Hindlimb muscle (tissue), 1 donor: Measurements from ENCODE around the gene GRID1. TPM values are rescaled to one million over a fixed set of nuclear protein-coding genes. Genes with fewer than 3 reads are reported as not detected.

Source experiments
- DNase-seq: peaks from one replicate; pipeline ENCODE4 v3.0.0-alpha.2; 2013
- polyA plus RNA-seq: library from polyadenylated mRNA; unstranded; fragments of 120-200 nt; gene quantifications from one replicate; pipeline ENCODE4 v1.2.1, GENCODE V29; 2013; ENCODE audit not compliant: insufficient read length

Gene GRID1
- polyA plus RNA-seq, 1 donor = 3.0 TPM

DNA sequence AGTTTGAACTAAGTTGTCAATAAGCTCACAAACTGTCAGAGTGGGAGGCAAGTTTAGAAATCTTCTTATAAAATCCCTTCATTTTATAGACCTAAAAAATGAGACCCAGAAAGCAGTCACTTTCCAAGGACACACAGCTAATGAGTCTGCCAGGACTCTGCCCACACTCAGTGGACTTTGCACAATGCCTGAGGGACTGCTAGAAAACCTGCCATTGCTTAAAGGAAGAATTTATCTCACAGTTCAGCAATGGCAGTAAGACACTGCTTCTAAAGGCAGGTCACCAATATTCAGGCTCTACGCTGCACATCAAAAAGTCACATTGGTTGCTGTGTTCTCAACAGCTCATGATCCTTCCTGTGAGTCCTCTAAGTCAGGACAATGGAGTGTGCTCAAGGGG, 698.1 kb downstream of the GRID1 start:
- DNase-seq = no peak

- DNase-seq = no peak
Observed at GRCh38 chr10:85667638-85668233, 698.9 kb downstream of the GRID1 start.

GRCh38 chr10:85666987-85667386, 699.6 kb downstream of the GRID1 start:
- no peak for DNase-seq

DNA sequence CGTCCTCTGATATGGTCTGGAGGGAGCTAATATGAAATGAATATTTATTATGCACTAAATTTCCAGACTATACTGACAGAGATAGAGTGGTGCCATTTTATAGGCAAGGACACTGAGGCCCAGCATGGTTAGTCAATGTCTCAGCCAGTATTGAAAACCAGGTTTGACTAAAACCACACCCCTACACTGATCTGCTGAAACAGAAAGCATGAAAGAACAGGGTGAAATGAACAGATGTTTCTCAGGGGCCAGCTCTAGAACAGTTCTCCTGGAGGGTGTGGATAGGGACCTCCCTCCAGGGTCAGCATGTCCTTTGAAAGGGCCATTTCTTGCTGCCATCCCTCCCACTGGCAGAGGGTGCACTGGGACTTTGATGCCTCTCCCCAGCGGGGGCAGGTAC, 700.5 kb downstream of the GRID1 start:
- no peak for DNase-seq

DNA sequence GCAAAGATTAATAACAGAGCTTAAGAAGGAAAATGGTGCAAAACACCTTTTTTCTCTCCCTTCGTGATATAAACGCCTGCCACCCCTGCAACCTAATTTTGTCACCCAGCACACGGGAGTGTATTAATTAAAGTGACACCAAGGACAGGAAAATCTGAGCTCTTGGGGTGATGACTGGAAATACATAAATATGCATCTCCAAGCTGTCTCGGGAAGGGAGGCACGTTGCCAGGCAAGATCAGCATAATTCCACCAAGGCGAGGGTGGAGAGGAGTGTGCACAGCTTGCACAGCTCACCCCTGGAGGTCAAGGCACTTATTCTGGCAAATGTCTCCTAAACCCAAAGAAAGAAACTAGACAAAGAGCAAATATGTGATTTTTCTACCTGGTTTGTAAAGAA, 700.9 kb downstream of the GRID1 start:
- no peak for DNase-seq

- no peak for DNase-seq
Observed at GRCh38 chr10:85665078-85665477, 701.5 kb downstream of the GRID1 start.

- no peak for DNase-seq
Observed at GRCh38 chr10:85661123-85661522, 705.5 kb downstream of the GRID1 start.

- DNase-seq = no peak
Observed at GRCh38 chr10:85659331-85659730, 707.3 kb downstream of the GRID1 start.

DNA sequence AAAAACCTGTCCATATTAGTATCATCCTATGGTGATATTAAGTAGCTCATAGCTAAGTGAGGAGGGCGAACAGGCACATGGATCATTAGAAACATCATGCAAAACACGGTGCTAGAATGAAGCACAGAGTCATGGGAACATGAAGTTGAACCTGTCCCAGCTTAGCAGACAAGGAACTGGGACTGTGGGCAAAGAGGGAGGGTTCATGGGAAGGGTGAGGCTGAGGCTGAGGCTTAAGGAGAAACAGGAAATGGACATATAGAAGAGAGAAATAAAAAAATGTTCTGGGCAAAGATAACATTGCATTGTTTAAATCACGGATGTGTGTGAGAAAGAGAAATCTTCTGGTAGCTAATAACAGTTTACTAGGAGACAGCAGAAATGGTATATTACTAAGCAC, 708.1 kb downstream of the GRID1 start:
- DNase-seq = no peak

GRCh38 chr10:85657476-85658113, 709.0 kb downstream of the GRID1 start:
- no peak for DNase-seq

DNA sequence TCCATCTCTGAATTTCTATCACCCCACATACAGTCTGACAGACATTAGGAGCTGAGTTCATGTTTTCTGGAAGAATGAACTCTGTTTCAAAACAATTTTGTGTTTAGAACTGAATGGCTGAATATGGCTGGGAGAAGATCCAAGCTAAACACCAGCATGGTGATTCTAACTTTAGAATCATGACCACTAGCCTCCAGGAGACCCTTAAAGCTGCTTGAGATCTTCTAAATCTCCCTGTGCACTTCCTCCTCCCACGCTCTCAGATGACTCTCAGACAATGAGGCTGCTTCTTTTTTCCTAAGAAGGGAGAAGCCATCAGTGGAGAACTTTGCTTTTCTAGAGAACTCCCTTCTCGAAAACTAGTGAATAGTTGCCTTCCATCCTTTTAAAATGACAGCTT, 711.2 kb downstream of the GRID1 start:
- no peak for DNase-seq

- peak; percentile 71 for DNase-seq
Observed at GRCh38 chr10:85651497-85651882, 715.1 kb downstream of the GRID1 start.

GRCh38 chr10:85650791-85651496, 715.7 kb downstream of the GRID1 start:
- no peak for DNase-seq

GRCh38 chr10:85649461-85649860, 717.1 kb downstream of the GRID1 start:
- DNase-seq = no peak

DNA sequence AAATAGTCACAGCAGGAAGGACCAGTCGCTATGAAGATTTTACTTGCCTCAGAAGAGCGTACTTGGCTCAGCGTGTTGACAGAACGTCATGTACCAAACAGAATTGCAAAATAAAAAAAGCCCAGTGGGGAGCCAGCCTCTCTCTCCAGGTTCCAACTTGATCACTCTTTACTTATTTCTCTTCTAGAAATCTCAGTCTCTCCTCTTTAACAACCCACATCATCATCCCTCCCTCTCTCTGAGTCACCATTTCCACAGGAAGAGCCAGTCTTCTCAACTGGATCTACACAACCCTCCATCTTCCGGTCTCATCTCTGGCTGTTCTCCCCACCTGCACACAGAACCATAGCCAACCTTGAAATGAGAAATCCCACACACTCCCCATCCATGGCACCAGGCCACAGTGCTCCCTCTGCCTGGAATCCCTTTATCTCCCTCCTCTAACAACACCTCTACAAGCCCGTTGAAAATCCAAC, 718.3 kb downstream of the GRID1 start:
- peak; percentile 82 for DNase-seq

- peak; percentile 34 for DNase-seq
Observed at GRCh38 chr10:85647741-85648140, 718.9 kb downstream of the GRID1 start.

- no peak for DNase-seq
Observed at GRCh38 chr10:85645926-85646711, 720.5 kb downstream of the GRID1 start.

GRCh38 chr10:85645053-85645452, 721.5 kb downstream of the GRID1 start:
- no peak for DNase-seq

- no peak for DNase-seq
Observed at GRCh38 chr10:85643845-85644525, 722.6 kb downstream of the GRID1 start.

GRCh38 chr10:85643171-85643844, 723.3 kb downstream of the GRID1 start:
- DNase-seq = no peak

GRCh38 chr10:85642421-85643170, 724.0 kb downstream of the GRID1 start:
- no peak for DNase-seq
